SW 1271 (cell line): ENCODE data around the gene YIF1A.
"Not testable (repeated sequence)": the region's sequence is repeated elsewhere in the genome, so short reads cannot be mapped to it uniquely, and the experiment has no call there.

Experiments used
- DNase-seq, 2 experiments: peaks; one replicate each; lab custom pipeline; 2025; lab: John Stamatoyannopoulos, UW

Gene YIF1A

GRCh38 chr11:66268952-66269905 is 19.7 kb downstream of the YIF1A start:
- DNase-seq = peak in 1 of 2 experiments; percentile 49

DNA sequence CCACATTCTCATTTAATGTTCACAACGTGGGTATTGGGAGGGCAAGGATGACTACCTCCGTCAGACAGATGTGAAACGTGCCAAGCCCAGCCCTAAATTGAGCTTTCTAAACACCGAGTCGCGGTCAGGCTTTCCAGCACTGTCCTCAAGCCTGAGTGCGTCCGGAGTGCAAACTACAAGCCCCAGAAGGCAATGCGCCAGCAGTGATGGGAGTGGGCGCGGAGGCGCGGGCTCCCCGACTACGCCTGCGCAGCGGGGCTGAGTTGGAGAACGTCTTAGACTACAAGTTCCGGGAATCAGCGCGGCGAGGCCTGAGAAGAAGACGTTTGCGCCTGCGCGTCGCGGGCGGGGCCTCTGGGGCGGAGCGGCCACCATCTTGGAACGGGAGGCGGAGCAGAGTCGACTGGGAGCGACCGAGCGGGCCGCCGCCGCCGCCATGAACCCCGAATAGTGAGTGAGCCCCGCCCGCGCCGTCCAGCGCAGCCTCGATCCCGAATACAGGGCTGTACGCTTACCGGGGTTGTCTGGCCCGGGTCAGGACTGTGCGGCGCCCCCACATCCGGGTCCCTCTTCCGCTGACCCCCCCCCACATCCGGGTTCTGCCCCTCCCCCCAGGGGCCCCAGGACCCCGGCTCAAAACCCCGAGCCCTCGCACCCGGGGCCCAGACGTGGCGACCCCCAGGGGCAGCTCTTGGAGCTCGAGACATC is 20.5 kb downstream of the YIF1A start, which contains the start of gene RAB1B:
RAB1B (plus strand) TSS at position 396 of the 708 bp plus-strand sequence; CDS start at position 437, 41 bp downstream.
- peak; percentile 96 to 97 for DNase-seq

- peak; percentile 31 to 77 for DNase-seq
These were observed 21.3 kb downstream of the YIF1A start for GRCh38 chr11:66267379-66268243.

DNA sequence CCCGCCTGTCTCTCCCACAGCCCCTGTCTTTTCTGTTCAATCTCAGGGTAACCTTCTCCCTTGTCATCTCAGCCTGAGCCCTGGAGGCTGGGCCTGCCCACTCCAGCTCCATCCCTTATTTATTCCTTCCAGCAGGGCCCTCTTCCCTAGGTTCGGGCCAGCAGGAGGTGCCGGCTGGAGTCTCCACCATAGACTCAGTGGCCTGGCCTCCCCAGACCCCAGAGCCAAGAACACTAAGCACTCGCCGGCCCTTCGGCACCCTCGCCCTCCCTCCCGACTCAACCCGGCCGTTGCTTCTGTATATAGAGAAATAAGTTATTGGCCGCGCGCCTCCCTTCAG is 21.9 kb downstream of the YIF1A start:
- no peak for DNase-seq

DNA sequence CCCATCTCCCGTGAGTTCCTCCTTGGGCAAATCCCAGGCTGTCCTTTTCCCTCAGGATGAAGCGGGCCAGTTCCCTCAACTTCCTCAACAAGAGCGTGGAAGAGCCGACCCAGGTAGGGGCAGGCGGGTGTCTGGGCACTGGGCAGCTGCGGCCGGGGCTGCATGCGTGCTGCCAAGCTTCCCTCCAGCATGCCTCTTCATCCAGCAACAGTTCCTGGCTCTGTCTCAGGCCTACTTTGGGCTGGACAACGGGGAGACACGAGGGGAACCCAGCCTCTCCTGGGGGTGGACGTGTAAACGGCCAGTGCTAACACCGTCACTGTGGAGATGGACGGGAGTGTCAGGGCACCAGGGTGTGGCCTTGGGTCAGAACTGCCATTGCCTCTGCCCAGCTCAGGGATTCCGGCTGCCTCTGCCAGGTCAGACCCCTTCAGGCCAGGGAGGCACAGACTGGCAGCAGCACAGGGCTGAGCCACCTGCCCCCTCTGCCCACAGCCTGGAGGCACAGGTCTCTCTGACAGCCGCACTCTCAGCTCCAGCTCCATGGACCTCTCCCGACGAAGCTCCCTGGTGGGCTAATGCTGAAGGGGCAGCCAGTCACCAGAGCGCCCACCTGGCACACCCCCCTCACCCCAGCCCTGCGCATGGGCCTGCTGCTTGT is 22.4 kb downstream of the YIF1A start:
- DNase-seq = no peak

- DNase-seq = no peak
These were observed 23.2 kb downstream of the YIF1A start for GRCh38 chr11:66265531-66266377.

DNA sequence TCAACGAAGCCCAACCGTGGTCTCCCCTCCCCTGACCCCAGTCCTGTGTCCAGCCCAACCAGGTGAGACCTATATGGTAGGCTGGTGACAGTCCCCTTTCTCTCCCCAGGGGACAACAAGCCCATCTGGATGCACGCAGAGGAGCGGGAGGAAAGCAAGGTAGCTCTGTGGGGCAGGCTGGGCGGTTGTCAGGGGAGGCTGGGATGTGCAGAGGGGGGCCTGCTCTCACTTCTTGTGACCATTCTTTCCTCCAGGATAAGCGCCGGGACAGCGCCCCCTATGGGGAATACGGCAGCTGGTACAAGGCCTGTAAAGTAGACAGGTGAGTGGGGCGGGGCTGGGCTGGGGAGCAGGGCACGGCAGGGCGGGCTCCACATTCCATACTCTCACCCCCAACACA is 24.0 kb downstream of the YIF1A start:
- DNase-seq = no peak

- no peak for DNase-seq
These were observed 24.6 kb downstream of the YIF1A start for GRCh38 chr11:66264383-66264782.

DNA sequence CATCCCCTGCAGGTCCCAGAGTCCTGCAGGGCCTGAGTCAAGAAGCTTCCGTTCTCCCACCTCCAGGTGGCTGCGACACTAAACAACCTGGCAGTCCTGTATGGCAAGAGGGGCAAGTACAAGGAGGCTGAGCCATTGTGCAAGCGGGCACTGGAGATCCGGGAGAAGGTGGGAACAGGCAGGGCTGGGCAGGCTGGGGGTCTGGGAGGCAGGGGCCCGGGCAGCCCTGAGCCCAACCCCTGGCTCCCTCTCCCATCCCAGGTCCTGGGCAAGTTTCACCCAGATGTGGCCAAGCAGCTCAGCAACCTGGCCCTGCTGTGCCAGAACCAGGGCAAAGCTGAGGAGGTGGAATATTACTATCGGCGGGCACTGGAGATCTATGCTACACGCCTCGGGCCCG is 25.2 kb downstream of the YIF1A start:
- DNase-seq = no peak

DNA sequence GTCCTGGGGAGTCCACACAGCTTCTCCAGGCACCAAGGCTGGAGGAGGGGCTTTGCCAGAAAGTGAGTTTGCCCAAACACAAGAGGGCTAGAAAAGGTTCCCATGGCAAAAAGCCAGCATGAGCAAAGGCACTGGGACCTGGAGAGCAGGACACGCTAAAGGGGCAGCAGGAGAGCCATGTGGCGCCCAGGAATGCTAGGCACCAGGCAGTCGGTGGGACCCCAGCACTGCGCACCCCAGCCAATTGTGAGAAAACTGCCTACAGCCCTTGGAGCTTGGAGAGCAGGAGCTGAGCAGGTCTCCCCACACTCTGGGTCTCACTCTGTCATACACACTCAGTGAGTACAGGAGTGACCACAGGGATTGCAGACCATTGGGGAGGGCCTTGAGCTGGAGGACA is 25.7 kb downstream of the YIF1A start:
- no peak for DNase-seq

- no peak for DNase-seq
These were observed 26.2 kb downstream of the YIF1A start for GRCh38 chr11:66262696-66263095.

DNA sequence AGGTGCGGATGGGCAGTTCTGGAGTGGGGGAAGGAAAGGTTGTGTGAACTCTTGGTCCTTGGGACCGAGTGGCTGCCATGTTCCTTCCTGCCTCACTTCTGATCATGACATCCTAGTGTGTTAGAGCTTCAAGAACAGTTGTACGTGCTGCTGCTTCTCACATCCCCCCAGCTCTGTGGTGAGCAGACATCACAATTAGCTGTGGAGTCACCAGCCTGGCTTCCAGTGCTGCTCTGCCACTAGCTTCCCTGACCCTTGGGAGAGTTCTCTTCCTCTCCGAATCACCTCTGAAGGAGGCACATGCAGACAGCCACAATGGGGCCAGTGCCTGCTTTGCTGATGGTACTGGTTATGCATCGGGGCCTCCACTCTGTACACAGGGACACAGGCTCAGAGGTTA is 26.8 kb downstream of the YIF1A start:
- DNase-seq = no peak

DNA sequence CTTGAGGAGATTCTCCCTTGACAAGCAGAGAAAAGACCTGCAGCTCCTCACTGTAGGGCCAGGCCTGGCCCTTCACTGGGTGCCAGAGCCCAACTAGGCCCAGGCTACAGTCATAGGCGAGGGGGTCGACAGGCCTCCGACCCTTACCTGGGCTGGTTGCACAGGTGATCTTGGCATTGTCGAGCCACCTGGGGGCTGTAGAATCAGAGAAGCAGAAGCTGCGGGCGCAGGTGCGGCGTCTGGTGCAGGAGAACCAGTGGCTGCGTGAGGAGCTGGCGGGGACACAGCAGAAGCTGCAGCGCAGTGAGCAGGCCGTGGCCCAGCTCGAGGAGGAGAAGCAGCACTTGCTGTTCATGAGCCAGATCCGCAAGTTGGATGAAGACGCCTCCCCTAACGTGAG is 27.4 kb downstream of the YIF1A start:
- no peak for DNase-seq

DNA sequence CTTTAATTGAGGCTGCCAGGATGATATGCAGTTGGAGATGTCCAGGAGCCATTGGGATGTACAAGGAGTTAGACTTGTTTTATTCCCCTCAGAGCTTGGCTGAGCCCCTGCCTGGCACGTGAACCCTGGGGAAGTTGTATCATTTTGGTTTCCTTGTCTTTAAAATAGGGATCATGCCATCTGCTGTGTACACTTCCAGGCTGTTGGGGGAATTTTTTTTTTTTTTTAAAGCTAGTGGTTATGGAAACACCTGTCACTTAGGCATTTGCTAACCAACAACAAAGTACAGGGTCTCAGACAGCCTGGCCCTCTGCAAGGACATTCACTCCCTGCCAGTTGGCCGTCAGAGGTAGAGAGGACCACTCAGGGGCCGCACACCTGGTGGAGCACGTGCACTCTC is 29.0 kb downstream of the YIF1A start:
- no peak for DNase-seq

- no peak for DNase-seq
These were observed 29.7 kb downstream of the YIF1A start for GRCh38 chr11:66259225-66259624.

DNA sequence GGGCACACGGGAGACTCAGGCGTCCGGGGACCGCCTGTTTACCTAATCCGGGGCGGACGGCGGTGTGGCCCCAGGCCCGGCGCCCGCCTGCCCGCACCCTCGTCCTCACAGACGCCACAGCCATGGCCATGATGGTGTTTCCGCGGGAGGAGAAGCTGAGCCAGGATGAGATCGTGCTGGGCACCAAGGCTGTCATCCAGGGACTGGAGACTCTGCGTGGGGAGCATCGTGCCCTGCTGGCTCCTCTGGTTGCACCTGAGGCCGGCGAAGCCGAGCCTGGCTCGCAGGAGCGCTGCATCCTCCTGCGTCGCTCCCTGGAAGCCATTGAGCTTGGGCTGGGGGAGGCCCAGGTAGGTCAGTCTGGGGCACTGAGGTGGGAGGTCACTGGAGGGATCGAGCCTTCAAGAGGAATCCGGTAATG is 30.5 kb downstream of the YIF1A start:
- no peak for DNase-seq

DNA sequence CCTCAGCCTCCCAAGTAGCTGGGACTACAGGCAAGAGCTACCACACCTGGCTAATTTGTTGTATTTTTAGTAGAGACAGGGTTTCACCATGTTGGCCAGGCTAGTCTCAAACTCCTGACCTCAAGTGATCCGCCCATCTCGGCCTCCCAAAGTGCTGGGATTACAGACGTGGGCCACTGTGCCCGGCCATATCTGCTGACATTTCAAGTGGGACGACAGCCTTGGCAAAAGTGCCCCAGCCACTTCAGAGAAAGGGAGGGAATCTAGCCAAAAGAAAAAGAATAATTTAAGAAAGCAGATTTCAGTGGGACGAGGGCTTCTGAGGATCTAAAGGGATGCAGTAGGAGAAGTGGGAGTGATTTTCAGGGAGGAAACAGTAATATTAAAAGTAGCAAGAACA is 35.9 kb downstream of the YIF1A start:
- not testable (repeated sequence) for DNase-seq

DNA sequence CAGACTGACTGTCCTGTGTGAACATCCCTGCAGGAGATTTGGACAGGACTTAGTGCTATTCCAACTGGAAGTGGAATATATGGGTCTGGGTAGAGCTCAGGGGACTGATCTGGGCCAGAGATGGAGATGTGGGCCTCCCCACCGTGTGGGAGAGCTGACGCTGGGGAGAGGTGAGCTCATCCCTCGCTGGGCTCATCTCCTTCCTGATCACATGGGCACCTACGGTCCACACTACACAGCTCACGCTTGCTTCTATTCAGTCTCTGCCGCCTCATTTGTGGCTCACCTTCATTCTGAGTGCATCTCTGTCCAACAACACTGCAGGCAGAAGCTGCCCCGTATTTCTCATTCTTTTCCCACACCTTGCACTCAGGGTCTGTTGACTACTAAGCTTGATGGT is 37.1 kb downstream of the YIF1A start:
- DNase-seq = no peak

- no peak for DNase-seq
These were observed 40.0 kb downstream of the YIF1A start for GRCh38 chr11:66248903-66249302.

DNA sequence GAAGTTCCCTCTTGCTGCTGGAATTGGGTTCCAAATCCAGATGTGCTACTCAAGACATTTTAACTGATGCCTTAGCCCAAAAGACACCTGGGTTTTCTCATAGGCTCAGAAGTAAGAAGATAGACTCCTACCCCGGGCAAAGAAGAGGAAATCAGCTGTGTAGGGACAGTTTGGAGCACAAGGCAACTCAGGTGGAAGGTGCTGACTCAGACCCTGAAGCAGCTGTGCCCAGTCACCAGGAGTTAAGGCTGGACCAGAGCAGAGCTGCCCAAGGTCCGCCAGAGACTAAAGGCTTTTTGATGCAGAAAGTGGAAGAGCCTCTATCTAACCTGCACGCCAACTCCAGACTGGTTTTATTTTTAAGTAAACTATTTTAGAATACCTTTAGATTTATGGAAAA is 41.1 kb downstream of the YIF1A start:
- DNase-seq = no peak

- DNase-seq = no peak
These were observed 41.6 kb downstream of the YIF1A start for GRCh38 chr11:66247295-66247694.
